Head of caudate nucleus (tissue), 42 donors: ENCODE results near the gene CFH.
"Not testable (repeated sequence)": the region's sequence is repeated elsewhere in the genome, so short reads cannot be mapped to it uniquely, and the experiment has no call there.

ENCODE experiments used
- DNase-seq, 42 donors: peaks; one replicate each; pipeline versions ENCODE4 v3.0.0 to v3.0.0-alpha.2; 2020 to 2021; ENCODE audit warnings: mixed read lengths in 7 of 42
- intact Hi-C: fragments of 100-400 bp; cut with DNase I; formaldehyde crosslinking; loops from one replicate; pipeline ENCODE4 v1.15.0; 2022

CFH gene

GRCh38 chr1:196660272-196660671, 8.4 kb downstream of the CFH start:
- intact Hi-C loops, result no loop called here
- no peak for DNase-seq

GRCh38 chr1:196660852-196661251, 9.0 kb downstream of the CFH start:
- peak in 14 of 42 donors; percentile 7 to 60 (median 20) for DNase-seq
- intact Hi-C loops, result no loop called here

DNA sequence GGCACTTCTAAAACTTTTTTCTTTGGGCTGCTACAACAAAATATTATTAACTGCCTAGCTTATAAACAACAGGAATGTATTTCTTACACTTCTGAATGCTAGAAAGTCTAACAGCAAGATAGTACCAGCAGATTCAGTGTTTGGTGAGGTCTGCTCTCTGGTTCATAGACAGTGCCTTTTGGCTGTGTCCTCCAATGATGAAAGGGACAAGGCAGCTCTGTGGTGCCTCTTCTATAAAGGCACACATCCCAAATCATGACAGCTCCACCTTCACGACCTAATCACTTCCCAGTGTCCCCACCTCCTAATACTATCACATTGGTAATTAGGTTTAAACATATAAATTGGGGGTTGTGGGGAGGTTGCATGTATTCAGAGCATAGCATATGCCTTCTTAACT, 9.5 kb downstream of the CFH start:
- DNase-seq, result no peak
- intact Hi-C loops, result no loop called here

GRCh38 chr1:196667131-196667530, 15.3 kb downstream of the CFH start:
- DNase-seq, result no peak
- intact Hi-C loops, result no loop called here

GRCh38 chr1:196669051-196669450, 17.2 kb downstream of the CFH start:
- no peak for DNase-seq
- intact Hi-C loops, result no loop called here

DNA sequence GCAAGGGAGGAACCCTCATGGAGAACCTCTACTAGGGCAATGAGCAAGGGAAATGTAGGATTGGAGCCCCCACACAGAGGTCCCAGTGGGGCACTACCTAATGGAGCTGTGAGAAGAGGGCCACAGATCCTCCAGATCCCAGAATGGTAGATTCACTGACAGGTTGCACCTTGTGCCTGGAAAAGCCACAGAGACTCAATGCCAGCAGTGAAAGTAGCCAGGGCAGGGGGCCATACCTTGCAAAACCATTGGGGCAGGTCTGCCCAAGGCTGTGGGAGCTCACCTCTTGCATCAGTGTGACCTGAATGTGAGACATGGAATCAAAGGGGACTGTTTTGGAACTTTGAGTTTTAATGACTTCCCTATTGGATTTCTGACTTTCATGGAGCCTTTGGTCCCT, 17.9 kb downstream of the CFH start:
- DNase-seq, result no peak
- intact Hi-C loops, result no loop called here

DNA sequence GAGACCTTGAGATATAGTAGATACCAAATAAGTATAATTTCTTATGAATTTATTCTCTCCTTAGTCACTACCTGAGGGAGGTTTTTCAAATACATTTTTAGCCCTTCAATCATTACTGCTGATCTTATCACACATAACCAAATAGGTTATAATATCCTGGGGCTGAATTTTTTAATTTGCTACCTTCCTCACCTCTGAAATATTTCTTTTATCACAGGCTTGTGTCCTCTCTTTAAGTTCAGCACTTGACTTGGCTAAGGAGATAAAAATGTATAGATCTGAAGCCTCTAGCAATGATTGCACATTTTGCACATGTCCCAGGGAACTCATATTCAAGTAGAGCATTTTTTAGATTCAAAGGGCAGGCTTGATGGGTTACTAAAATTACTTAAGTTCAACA, 23.1 kb downstream of the CFH start:
- no peak for DNase-seq
- intact Hi-C loops, result no loop called here

DNA sequence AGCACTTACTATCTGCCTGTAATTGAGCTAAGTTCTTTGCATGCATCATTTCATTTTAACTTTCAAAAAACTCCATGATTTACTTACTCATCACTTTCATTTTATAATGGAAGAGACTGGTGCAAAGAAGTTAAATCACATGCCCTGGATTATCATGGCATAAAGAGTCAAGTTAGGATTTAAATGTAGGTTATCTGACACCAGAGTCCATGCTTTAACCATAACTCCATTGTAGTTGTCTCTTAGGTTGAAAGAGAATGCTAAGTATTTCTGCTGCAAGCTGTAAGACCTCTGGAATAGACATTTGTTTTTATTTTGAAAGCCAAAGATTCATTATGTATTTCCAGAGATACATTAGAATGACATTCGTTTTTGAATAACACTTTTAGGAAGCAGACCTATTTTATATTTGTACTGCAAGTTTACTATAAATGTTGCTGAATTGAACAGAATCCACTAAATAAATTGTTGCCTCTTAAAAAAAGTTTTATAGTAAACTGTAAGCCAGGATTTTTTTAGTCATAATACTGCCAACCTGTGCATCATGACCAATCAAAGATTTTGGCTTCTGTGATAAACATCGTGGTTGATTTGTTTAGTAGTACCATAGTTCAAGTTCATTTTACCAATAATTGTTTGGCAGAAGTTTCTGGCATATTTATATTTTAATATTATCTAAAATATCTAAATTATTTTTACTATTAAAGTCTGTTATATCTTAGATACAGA, 26.1 kb downstream of the CFH start:
- no peak for DNase-seq
- intact Hi-C loops, result no loop called here

DNA sequence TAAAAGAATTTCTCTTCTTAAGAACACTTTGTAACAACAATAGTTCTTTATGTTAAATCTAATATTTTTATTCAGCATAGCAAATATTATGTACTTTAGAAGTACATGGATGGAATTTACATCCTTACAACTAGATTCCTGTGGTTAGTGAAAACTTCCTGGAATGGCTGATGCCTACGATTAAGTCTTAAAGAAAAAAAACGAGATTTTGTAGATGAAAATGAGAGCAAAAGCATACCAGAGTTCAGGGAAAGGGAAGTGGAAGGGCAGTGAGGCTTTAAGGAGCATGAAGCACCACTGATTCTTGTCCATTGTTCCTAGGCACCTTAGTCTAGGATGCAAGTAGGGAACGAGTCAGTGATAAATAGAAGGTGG, 26.7 kb downstream of the CFH start:
- intact Hi-C loops, result no loop called here
- DNase-seq, result no peak

GRCh38 chr1:196680107-196680506, 28.3 kb downstream of the CFH start:
- no peak for DNase-seq
- intact Hi-C loops, result no loop called here

GRCh38 chr1:196684476-196684875, 32.6 kb downstream of the CFH start:
- no peak for DNase-seq
- intact Hi-C loops, result no loop called here

DNA sequence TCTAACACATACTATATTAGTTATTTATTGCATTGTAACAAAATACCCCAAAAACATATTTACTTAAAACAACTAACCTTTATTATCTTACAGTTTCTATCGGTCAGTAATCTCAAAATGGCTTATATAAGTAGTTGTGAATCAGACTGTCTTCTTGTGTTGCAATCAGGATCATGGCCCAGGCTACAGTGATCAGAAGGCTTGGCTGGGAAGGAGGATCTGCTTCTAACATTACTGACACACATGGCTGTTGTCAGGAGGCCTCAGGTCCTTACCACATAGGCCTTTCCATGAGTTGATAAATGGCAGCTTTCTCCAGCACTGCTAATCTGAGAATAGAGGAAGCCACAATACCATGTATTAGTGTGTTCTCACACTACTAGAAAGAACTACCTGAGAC, 33.7 kb downstream of the CFH start:
- no peak for DNase-seq
- intact Hi-C loops, result no loop called here

- intact Hi-C loops, result no loop called here
- no peak for DNase-seq
Observed at GRCh38 chr1:196689001-196689400, 37.2 kb downstream of the CFH start.

GRCh38 chr1:196690582-196690981, 38.7 kb downstream of the CFH start:
- intact Hi-C loops, result no loop called here

GRCh38 chr1:196698993-196699392, 47.1 kb downstream of the CFH start:
- intact Hi-C loops, result no loop called here
- no peak for DNase-seq

More at GRCh38 chr1:196690582-196690981, 38.7 kb downstream of the CFH start:
- DNase-seq, result no peak

DNA sequence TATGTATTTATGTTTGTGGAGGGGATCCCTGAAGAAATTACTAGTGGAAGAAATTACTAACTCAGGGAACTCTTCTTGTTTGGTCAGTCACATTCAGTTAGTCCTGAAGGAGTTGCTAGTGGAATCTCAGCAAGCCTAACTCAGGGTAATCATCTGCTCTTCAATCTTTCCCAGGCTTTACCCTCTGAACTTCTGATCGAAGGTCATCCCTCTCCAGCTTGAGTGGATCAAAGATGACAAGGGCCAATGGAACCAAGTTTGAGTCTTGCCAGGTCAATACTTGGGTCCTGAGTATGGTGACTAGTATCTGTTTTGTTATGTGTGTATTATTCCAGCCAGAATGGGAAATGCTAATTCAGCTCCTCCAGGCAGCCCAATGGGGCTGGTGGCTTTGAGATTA, 49.3 kb downstream of the CFH start:
- intact Hi-C loops, result no loop called here
- no peak for DNase-seq

DNA sequence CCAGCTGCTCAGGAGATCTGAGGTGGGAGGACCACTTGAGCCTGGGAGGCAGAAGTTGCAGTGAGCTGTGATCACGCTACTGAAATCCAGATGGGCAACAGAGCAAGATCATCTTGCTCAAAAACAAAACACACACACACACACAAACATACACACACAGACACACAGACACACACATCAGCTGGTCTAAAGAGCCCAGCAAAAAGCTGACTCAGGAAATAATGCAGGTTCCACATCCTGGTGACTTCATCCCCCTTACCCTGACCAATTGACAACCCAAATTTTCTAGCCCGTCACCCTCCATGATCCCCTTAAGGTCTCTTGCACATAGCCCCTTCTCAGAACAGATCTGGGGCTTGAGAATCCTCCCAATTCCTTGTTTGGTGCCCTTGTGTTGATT, 58.0 kb downstream of the CFH start:
- DNase-seq, intact Hi-C loops: not testable (repeated sequence)

DNA sequence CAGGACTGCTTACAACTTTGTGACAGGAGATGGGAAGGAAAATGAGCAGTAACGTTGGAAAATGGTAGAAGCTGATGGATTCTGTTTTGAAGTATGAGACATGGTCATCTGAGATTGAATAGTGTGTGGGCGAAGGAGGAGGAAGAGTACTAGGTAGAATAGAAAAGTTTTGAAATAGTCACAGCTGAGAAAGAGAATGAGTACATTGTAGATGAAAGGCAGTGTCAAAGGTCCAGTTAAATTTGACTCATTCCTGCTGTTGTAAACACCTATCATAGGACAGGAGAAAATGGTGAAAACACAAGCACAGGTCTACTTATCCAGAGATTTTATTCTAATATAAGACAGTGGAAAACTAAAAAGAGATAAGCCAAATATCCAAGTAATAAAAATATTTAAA, 66.0 kb downstream of the CFH start:
- intact Hi-C loops, result no loop called here

DNA sequence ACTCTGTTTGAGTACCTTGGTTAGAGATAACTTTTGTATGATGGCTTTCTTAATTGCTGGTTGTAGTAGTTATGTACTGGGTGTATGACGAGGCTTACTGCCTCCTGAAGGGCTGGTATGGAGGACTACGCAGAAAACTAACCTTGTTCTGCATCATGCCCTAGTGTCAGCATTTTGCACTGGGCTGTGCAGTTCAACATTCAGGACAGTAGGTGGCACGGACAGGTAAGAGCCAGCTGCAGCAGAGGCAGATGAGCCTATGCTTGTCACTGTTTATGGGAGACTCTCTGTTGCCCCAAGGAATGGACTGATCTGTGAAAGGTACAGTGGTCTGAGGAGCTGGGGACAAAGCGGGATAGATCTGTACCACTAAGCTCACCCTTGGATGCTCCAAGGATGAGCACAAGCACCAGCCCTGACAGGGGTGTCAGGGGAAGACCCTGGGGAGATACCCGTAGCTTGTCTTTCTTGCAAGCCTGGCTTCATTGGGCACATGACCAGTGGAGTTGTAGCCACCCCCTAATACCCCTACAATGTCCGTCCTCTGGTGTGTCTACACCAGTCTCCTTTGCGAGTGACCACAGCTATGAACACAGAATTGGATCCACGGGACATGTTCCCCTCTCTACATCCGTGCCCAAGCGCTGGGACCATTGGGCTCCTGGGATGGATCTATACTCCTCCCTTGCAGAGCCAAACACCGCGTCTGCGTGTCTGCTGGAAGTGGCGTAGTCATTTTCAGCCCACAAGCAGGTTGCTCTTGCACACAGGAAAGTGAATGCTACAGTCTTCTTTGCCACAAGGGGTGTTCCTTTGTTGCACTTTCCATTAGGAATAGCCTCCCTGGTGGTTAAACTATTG, 71.7 kb downstream of the CFH start:
- intact Hi-C loops, result no loop called here
- DNase-seq, result peak in 29 of 42 donors; percentile 5 to 78 (median 47)

More for the DNA sequence above, 66.0 kb downstream of the CFH start:
- DNase-seq, result no peak

GRCh38 chr1:196732526-196732925, 80.7 kb downstream of the CFH start:
- DNase-seq, result no peak
- intact Hi-C loops, result no loop called here
